GM19395 (cell line): Measurements from ENCODE around the gene SNX22.
A peak's percentile ranks its signal among the peaks of the same experiment; 100 is the strongest.

Experiments used
- ATAC-seq: cut with Tn5 transposase; IDR thresholded peaks from one replicate; pipeline ENCODE4 v1.9.1; 2021; ENCODE audit warnings: mild to moderate bottlenecking, moderate library complexity; ENCODE audit not compliant: unreplicated experiment

Gene SNX22

GRCh38 chr15:64155802-64156651 lies 4.5 kb downstream of the SNX22 start:
- no peak for ATAC-seq

DNA sequence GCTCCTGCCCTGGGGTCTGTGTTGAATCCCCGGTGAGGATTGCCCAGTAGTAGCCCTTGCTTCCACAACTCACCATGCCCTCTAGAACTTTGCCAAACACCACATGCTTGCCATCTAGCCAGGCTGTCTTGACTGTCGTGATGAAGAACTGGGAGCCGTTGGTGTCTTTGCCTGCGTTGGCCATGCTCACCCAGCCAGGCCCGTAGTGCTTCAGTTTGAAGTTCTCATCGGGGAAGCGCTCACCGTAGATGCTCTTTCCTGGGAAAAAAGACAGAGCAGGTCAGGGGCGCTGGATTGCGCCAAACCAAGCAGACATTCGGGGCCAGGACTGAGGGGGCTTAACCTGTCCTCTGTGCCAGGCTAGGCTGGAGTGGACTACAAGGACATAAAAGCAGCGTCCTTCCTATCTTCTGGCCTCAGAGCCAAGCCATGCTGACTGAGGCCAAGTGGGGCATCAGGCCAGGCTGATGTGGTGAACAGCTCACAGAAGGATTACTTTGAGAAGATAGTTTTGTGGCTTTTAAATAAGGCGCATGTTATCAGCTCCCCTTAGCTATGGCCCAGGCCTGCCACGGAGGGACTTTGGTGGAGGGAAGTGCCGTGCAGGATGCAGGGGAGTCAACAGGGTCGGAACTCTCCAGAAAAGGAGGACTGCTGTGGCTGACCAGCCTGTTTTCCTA lies 5.3 kb downstream of the SNX22 start:
- no peak for ATAC-seq

GRCh38 chr15:64157599-64158125 lies 6.1 kb downstream of the SNX22 start:
- ATAC-seq, result no peak

DNA sequence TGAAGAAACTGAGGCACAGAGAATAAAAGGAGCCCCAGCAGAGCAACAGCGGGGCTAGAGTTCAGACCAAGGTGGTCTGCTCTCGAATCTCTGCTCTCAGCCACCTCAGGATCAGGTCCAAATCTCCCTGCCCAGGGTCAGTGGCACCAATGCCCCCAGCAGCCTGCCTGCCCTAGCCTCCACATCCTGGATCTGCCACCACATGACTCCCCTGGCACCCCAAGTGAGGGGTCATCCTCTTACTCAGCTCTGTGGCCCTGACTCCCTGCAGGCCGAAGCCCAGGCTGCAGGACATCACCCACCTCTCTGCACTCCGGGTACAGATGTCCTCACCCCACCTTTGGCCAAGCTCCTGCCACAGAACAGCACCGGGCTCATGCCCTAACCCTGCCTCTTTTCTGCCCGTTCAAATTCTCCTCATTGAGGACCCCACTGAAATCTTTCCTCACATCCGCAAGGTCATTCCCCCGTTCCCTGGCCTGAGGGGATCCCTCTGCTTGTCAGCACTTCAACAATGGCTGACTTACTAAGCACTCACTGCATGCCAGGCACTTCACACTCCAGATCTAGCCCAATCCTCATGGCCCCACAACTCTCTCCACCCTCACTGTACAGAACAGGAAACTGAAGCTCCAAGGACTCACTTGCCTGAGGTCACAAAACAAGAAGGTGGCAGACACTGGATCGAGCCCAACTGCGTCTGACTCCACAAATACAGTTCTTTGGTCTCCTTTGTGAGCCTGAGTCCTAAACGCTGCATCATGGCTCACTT lies 7.0 kb downstream of the SNX22 start:
- no peak for ATAC-seq

- no peak for ATAC-seq
Observed at GRCh38 chr15:64161688-64162477, 10.4 kb downstream of the SNX22 start.

- ATAC-seq, result peak; percentile 36
Observed at GRCh38 chr15:64162478-64162868, 10.9 kb downstream of the SNX22 start.

DNA sequence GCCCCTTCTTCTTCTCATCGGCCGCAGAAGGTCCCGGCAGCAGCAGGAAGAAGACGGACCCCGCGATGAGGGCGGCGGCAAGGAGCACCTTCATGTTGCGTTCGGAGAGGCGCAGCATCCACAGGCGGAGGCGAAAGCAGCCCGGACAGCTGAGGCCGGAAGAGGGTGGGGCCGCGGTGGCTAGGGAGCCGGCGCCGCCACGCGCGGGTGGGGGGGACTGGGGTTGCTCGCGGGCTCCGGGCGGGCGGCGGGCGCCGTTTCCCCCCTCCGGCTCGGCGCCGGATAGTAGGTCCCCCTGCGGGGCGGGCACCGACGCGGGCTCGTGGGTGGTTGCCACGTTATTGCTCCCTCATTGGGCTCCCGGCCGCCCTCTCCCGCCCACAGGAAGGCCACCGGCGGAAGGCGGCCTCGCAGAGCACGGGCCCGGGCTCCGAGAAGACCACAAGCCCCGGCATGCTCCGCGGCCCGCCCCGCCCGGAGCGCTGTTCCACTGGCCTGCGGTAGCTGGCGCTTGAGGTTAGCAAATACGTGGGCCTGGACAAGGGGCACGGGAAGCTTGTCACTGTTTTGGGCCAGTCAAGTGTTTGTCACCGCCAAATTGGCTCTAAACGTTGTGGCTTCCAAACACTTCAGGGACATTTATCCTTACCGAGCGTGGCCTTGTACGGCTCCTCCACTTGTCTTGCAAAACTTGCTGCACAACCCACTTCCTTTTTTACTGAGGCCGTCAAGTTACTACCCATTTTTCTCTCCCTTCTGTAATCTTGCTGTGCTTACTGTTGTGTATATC lies 11.5 kb downstream of the SNX22 start, which contains the start of gene PPIB:
Gene PPIB (minus strand): TSS at position 154 of the 790 bp plus-strand sequence. CDS start 36 bp downstream, at position 118.
- ATAC-seq, result peak; percentile 85

DNA sequence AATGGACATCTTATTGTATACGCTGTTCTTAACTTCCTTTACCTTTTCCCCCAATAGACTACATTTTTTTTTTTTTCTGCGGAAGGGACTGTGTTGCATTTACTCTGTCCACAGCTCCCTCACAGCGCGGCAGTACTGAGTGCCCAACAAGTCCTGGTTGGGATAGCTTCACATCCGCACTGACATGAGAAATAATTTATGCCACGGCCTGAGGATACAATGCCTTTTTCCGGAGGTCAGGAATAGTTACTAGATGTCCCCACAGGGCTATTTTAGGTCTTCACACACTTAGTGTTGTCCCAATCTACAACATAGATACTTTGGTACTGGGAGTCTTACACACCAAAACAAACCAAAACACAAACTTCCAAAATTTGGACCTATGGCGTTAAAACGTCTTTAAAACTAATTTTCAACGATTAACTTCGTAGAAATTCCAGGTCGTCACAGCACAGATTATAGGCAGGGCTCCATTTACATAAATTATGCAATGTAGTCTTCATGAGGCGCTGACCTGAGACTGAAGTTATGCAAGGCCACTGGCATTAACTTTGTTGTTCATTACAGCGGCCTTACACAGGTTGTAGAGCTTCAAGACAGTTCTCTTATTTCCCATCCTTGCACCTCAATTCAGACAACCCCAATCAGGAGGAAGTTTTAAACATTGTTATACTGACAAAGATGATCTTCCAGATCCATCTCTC lies 12.3 kb downstream of the SNX22 start:
- ATAC-seq, result peak; percentile 10

GRCh38 chr15:64164436-64164835 lies 12.9 kb downstream of the SNX22 start:
- ATAC-seq, result no peak

GRCh38 chr15:64166102-64166890 lies 14.8 kb downstream of the SNX22 start:
- ATAC-seq, result no peak

DNA sequence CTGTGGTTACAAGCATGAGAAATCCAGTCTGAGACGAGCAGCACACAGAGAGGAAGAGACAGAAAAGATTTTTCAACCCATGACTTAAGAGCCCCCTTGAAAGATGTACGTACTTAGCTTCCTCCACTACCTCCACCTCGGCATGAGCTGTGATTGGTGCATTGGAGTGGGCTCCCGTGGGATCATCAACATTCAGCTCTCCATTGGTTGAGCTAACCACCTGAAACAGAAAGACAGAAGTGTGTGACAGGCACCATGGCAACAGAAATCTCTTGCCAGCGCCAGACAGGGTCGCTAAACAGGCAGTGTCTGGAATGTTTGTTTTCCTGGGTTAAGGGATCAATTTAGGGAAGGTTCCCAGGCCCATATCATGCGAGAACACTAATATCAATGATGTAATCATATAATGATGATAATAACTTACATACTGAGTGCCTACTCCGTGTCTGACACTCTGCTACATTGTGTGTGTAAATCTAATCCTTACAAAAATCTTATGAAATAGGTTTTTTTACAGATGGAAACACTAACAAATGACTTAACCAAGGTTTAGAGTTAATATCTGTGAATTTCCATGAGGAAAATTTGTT lies 28.8 kb downstream of the SNX22 start:
- ATAC-seq, result peak; percentile 71

DNA sequence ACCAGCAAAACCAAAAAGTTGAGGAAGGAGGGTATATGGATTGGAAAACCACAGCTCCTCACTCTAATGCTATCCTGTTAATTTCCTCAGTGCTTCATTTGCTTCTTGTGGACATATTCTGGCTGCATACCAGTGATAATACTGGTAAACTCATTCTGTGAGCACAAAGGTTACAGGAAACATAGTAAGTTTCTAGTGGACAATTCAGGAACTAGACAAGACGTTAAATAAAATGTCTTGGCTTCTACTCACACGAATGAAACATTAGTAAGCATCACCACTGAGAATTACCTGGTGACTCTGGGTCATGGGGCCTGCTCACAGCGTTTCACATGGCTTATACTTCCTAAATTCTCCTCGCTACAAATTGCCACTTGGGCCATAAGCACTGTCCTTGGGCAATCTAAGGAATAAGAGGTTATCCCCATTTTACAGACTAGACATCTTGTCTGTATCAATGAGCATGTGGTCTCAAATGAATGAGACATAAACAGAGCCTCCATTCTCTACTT lies 31.4 kb downstream of the SNX22 start:
- ATAC-seq, result no peak

- no peak for ATAC-seq
Observed at GRCh38 chr15:64185146-64185911, 33.8 kb downstream of the SNX22 start.

- no peak for ATAC-seq
Observed at GRCh38 chr15:64187396-64188191, 36.1 kb downstream of the SNX22 start.

GRCh38 chr15:64191971-64192830 lies 40.7 kb downstream of the SNX22 start:
- ATAC-seq, result no peak
